BJ (cell line): ENCODE measurements around the gene NOX4. TPM values are rescaled to one million over a fixed set of nuclear protein-coding genes. Genes with fewer than 3 reads are reported as not detected.
"Not testable (repeated sequence)": the region's sequence is repeated elsewhere in the genome, so short reads cannot be mapped to it uniquely, and the experiment has no call there.

Source experiments
- CTCF ChIA-PET: fragments of 350-600 bp; formaldehyde crosslinking; extraction: SDS; loops from one replicate; lab custom pipeline; 2021; ENCODE audit warnings: antibody characterized with exemption, inconsistent platforms; lab: Yijun Ruan, JAX
- POLR2A ChIA-PET: fragments of 300-600 bp; sonication (Branson Sonifier 250); formaldehyde crosslinking; extraction: SDS; loops from one replicate; lab custom pipeline; 2021; ENCODE audit warnings: antibody characterized with exemption; lab: Charles Lee
- DNase-seq: peaks from one replicate; pipeline ENCODE4 v3.0.0-alpha.2; 2011; ENCODE audit warnings: low read depth
- H3K27me3 ChIP-seq: 2 replicates; pipeline ENCODE4 v1.6.0; 2011; ENCODE audit warnings: low read length; ENCODE audit not compliant: control insufficient read depth, insufficient read depth
- H3K36me3 ChIP-seq: 2 replicates; pipeline ENCODE4 v1.5.1; 2011; ENCODE audit warnings: low read length; ENCODE audit not compliant: control insufficient read depth, insufficient read depth
- H3K4me3 ChIP-seq: 2 replicates; pipeline ENCODE4 v1.5.1; 2011; ENCODE audit warnings: low read depth, mild to moderate bottlenecking, control low read depth, low read length
- polyA plus RNA-seq: library from polyadenylated mRNA; depleted of rRNA; stranded (reverse); fragments of >200 nt; gene quantifications from 2 replicates; pipeline ENCODE4 v1.2.3, GENCODE V29; 2011
- TF ChIP-seq, protein P1 (sequence below): IDR thresholded peaks from 2 replicates; pipeline ENCODE4 v1.5.1; 2011; ENCODE audit warnings: low read depth, mild to moderate bottlenecking, control low read depth, inconsistent platforms, low read length, moderate library complexity; ENCODE audit not compliant: insufficient read depth

The NOX4 gene
- polyA plus RNA-seq, 1 experiment: 3.7 TPM

DNA sequence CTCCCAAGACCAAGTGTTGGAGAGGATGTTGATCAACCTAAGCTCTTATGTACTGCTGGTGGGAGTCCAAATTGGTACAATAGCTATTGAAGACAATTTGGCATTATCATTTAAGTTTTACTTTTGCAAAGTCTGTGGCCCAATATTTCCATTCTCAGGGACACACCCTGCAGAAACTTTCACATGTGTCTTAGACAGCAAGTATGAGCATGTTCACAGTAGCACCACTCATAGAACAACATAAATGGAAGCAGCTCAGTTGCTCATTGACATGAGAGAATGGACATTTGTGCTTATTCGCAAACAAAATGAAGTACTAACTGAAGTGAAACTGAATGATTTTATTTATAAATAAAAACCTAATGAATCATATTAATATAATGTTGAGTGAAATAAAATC, 135.5 kb downstream of the NOX4 start:
- H3K4me3 ChIP-seq: no peak overlapping the region
- no peak for DNase-seq
- CTCF ChIA-PET: no interaction called here
- POLR2A ChIA-PET: no interaction called here
- no peaks in the 10 kb centered on the region for H3K36me3 ChIP-seq
- TF ChIP-seq, protein P1, sequence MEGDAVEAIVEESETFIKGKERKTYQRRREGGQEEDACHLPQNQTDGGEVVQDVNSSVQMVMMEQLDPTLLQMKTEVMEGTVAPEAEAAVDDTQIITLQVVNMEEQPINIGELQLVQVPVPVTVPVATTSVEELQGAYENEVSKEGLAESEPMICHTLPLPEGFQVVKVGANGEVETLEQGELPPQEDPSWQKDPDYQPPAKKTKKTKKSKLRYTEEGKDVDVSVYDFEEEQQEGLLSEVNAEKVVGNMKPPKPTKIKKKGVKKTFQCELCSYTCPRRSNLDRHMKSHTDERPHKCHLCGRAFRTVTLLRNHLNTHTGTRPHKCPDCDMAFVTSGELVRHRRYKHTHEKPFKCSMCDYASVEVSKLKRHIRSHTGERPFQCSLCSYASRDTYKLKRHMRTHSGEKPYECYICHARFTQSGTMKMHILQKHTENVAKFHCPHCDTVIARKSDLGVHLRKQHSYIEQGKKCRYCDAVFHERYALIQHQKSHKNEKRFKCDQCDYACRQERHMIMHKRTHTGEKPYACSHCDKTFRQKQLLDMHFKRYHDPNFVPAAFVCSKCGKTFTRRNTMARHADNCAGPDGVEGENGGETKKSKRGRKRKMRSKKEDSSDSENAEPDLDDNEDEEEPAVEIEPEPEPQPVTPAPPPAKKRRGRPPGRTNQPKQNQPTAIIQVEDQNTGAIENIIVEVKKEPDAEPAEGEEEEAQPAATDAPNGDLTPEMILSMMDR: no peak
- H3K27me3 ChIP-seq: no peaks in the 10 kb centered on the region

DNA sequence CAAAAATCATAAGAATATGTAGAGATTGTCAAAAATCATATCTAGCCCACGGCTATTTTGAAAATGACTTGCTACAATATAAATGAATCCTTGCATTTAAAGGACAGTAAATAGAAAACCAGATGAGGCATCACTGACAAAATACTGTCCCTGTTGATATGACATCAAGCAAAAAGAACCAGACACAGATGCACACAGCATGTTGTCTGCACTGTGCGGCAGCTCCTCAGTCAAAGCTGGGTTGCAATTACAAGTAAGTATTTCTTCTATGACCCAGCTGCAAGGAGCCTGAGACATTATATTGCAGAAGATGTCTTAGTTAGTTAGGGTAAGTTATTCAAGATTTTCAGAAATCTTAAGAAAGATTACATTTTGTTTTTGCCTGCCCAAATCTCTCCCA, 136.7 kb downstream of the NOX4 start:
- POLR2A ChIA-PET, DNase-seq, H3K36me3 ChIP-seq, H3K27me3 ChIP-seq, H3K4me3 ChIP-seq, CTCF ChIA-PET: not testable (repeated sequence)

DNA sequence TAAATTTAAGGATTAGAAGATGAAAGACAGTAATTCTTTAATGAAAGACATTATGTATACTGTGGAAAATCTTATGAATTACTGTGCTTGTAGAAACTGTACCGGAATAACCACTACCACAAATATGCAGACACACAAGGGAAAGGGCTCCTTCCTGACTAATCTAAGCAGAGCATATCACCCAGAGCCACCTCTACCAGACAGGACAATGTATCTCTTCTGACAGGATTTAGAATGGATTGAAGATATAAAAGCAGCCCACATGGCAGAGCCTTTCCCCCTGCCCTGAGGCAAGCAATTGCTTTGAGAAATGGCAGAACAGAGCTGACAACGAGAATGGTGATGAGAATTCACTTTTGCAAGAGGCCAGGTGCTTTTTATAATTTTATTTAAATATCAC, 144.1 kb downstream of the NOX4 start:
- CTCF ChIA-PET: no interaction called here
- POLR2A ChIA-PET: no interaction called here
- Histone ChIP-seq H3K4me3 (no peak overlapping the region), H3K36me3 (no peaks in the 10 kb centered on the region), H3K27me3 (no peaks in the 10 kb centered on the region)
- TF ChIP-seq, protein P1: no peak
- no peak for DNase-seq

DNA sequence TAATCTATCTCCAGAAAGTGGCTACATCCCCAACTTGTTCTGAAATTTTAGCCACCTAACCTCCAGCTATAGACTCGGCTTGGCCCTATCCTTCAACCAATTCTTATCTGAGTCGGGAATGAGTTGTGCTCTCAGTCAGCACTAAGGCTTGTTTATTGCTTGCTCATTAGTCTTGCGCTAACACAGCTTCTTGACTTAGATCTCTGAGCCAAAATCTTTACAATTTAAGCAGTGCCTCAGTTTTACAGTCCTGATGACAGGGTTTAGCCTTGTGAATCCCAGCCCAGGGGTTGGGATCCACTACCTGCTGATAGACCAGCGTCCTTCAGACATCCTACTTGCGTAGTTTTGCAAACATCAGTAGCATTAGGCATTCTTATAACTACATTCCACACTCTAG, 144.6 kb downstream of the NOX4 start:
- Histone ChIP-seq H3K4me3 (no peak overlapping the region), H3K27me3 (no peaks in the 10 kb centered on the region), H3K36me3 (no peaks in the 10 kb centered on the region)
- TF ChIP-seq, protein P1: no peak
- DNase-seq: no peak
- POLR2A ChIA-PET: no interaction called here
- CTCF ChIA-PET: no interaction called here

DNA sequence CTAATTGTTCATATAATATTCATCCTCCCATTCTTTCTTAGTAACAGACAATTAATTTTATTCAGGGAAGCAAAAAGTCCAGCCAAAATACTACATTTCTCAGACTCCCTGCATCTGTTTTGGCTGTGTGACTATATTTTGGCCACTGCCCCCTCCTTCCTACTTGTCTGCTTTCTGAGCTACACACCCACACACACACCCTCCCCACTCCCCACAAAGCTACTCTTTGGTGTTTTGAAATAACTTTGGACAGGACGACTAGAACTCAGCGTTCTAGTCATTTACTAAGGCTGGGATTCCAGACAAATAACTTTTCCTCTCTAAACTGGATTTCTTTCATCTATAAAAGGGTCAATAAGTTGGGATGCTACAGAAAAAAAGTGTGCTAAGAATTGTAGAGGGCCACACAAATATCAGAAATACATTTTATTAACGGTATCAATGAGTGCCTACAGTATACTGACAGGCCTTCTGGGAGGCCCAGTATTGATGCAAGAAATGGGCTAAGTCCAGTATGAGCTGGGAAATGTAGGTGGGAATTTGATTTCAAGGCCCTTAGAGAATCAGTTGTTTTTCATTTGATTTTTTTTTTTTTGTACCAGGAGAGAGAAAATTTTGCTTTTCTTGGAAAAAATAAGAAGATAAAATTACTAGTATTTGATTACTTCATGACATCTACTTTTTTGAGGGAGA, 148.1 kb downstream of the NOX4 start:
- CTCF ChIA-PET: interaction anchor here (0.7 kb wide), 1 partner anchor 186 kb away, joined by 3 read pairs; no protein-coding TSS in a partner anchor
- not testable (repeated sequence) for DNase-seq

DNA sequence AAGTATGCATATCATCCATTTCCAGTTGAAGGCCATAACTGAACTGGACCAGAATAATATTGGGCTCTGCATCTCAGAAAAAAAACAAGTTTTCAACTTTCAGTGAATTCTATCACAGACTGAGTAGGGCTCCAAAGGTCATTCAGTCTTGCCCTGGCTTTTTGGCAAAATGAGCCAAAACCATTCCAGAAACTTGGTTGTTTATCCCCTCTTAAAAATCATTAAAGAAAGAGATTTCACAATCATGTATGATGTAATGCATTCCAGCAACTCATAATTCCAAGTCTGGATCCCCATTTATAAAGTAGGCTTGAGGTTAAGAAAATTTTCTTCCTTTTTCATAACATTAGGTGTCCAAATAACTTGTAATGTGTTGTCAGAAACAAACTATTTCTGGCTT, 150.7 kb downstream of the NOX4 start:
- H3K36me3 ChIP-seq, POLR2A ChIA-PET, CTCF ChIA-PET, H3K4me3 ChIP-seq, H3K27me3 ChIP-seq: not testable (repeated sequence)
- peak; percentile 53 for DNase-seq

More for the DNA sequence above, 148.1 kb downstream of the NOX4 start:
- POLR2A ChIA-PET, H3K27me3 ChIP-seq, H3K36me3 ChIP-seq, H3K4me3 ChIP-seq: not testable (repeated sequence)

DNA sequence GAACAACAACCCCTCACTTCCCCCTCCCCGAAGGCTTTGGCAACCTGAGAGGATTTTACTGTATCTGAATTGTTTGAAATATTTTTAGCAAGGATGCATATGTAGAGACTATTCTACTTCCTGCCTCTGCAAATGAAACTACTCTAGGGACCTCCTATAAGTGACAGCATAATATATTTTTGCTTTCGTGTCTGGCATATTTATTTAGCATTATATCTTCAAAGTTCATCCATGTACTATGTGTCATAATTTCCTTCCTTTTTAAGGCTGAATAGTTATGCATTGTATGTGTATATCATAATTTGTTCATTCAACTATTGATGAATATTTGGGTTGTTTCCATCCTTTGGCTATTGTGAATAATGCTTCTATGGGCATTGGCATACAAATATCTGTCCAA, 153.1 kb downstream of the NOX4 start:
- H3K4me3 ChIP-seq, H3K36me3 ChIP-seq, POLR2A ChIA-PET, CTCF ChIA-PET, DNase-seq, H3K27me3 ChIP-seq: not testable (repeated sequence)

DNA sequence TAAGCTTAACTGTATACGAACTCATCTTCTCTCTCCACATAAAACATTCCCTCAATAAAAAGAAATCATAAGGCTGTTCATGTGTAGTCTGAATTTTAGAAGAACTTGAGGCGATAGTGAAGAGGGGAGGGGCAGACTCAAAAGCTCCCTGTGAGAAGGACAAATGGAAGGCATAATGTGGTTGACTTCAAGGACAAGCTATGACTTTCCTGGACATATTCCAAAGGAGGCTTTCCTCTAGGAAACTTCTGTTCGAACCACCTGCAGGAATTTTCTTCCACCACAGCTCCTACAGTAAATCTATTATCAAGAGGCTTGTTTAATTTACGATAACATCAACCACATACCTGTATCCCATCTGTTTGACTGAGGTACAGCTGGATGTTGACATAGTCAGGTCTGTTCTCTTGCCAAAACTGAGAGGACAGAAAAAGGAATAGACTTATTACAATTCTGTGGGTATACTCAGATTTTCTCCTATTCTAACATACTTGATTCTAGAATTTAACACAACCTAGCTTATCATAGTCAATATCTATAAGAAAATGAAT, 154.0 kb downstream of the NOX4 start:
- POLR2A ChIA-PET, DNase-seq, H3K4me3 ChIP-seq, H3K36me3 ChIP-seq, H3K27me3 ChIP-seq, CTCF ChIA-PET: not testable (repeated sequence)
